GM19467 (cell line): ENCODE measurements around the gene ENOSF1.

Experiments used
- ATAC-seq: cut with Tn5 transposase; IDR thresholded peaks from one replicate; pipeline ENCODE4 v1.9.1; 2021; ENCODE audit warnings: mild to moderate bottlenecking, moderate library complexity; ENCODE audit not compliant: unreplicated experiment

ENOSF1 gene

GRCh38 chr18:676069-676468 is 36.4 kb downstream of the ENOSF1 start:
- no peak for ATAC-seq

- ATAC-seq, result no peak
Observed at GRCh38 chr18:675307-675706, 37.1 kb downstream of the ENOSF1 start.

GRCh38 chr18:673769-674168 is 38.7 kb downstream of the ENOSF1 start:
- no peak for ATAC-seq

- no peak for ATAC-seq
Observed at GRCh38 chr18:673317-673716, 39.1 kb downstream of the ENOSF1 start.

- ATAC-seq, result no peak
Observed at GRCh38 chr18:671405-671804, 41.0 kb downstream of the ENOSF1 start.

GRCh38 chr18:670522-670921 is 41.9 kb downstream of the ENOSF1 start:
- ATAC-seq, result no peak

GRCh38 chr18:669077-669476 is 43.4 kb downstream of the ENOSF1 start:
- ATAC-seq, result no peak

GRCh38 chr18:668260-668659 is 44.2 kb downstream of the ENOSF1 start:
- no peak for ATAC-seq

- no peak for ATAC-seq
Observed at GRCh38 chr18:666628-667027, 45.8 kb downstream of the ENOSF1 start.

- no peak for ATAC-seq
Observed at GRCh38 chr18:666177-666576, 46.3 kb downstream of the ENOSF1 start.

- ATAC-seq, result no peak
Observed at GRCh38 chr18:662197-662596, 50.2 kb downstream of the ENOSF1 start.

- ATAC-seq, result no peak
Observed at GRCh38 chr18:659597-659996, 52.8 kb downstream of the ENOSF1 start.

- no peak for ATAC-seq
Observed at GRCh38 chr18:658947-659533, 53.4 kb downstream of the ENOSF1 start.

GRCh38 chr18:658001-658946 is 54.2 kb downstream of the ENOSF1 start:
- peak; percentile 56 for ATAC-seq

- peak; percentile 54 for ATAC-seq
Observed at GRCh38 chr18:657311-658000, 55.0 kb downstream of the ENOSF1 start, which contains the start of gene TYMS. TSS of gene TYMS (plus strand) at chr18:657653. CDS start at chr18:657743, 90 bp downstream.

GRCh38 chr18:655445-655844 is 57.0 kb downstream of the ENOSF1 start:
- no peak for ATAC-seq

GRCh38 chr18:654601-655000 is 57.8 kb downstream of the ENOSF1 start:
- ATAC-seq, result no peak

GRCh38 chr18:653512-653911 is 58.9 kb downstream of the ENOSF1 start:
- ATAC-seq, result no peak

GRCh38 chr18:652131-652530 is 60.3 kb downstream of the ENOSF1 start:
- ATAC-seq, result no peak

GRCh38 chr18:650428-650858 is 62.0 kb downstream of the ENOSF1 start:
- ATAC-seq, result peak; percentile 92

- ATAC-seq, result no peak
Observed at GRCh38 chr18:649341-649740, 63.1 kb downstream of the ENOSF1 start.

- no peak for ATAC-seq
Observed at GRCh38 chr18:647304-647703, 65.1 kb downstream of the ENOSF1 start.
